C4-2B (cell line): ENCODE data around the gene CRELD2.

Experiments used
- ZFX ChIP-seq: fragments of 450-650 bp; IDR thresholded peaks from 2 replicates; pipeline ENCODE4 v1.6.1; 2017
- TF ChIP-seq, protein P1 (sequence below): fragments of 450-650 bp; conservative IDR thresholded peaks from 2 replicates; pipeline ENCODE4 v1.5.1; 2017; ENCODE audit warnings: mild to moderate bottlenecking

DNA sequence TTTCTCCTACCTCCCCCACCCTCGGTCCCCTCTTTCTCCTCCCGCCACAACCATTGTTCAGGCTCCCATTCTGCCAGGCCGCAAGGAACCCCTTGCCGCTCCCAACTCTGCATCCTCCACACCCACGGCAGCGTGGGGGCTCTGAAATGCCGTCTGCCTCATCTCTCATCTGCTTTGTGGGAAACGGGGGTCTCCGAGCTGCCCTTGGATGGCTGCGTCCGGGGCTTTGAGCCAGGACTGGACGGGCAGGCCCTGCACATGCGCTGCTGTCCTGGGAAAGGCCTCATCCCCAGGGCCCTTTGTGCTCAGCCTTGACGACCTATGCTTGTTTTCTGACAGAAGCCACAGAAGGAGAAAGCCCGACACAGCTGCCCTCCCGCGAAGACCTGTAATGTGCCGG, 8.5 kb downstream of the CRELD2 start:
- TF ChIP-seq, protein P1, sequence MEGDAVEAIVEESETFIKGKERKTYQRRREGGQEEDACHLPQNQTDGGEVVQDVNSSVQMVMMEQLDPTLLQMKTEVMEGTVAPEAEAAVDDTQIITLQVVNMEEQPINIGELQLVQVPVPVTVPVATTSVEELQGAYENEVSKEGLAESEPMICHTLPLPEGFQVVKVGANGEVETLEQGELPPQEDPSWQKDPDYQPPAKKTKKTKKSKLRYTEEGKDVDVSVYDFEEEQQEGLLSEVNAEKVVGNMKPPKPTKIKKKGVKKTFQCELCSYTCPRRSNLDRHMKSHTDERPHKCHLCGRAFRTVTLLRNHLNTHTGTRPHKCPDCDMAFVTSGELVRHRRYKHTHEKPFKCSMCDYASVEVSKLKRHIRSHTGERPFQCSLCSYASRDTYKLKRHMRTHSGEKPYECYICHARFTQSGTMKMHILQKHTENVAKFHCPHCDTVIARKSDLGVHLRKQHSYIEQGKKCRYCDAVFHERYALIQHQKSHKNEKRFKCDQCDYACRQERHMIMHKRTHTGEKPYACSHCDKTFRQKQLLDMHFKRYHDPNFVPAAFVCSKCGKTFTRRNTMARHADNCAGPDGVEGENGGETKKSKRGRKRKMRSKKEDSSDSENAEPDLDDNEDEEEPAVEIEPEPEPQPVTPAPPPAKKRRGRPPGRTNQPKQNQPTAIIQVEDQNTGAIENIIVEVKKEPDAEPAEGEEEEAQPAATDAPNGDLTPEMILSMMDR = no peak
- no peak for TF ChIP-seq ZFX
